HL-60/S4 treated with retinoic acid at 250 ng/mL for 4 days and 3 days (cell line): Measurements from ENCODE around the gene CAPZA2.
"Not testable (repeated sequence)": the region's sequence is repeated elsewhere in the genome, so short reads cannot be mapped to it uniquely, and the experiment has no call there.

Experiments used
- in situ Hi-C: fragments of 300-500 bp; cut with MboI; formaldehyde crosslinking; loops from 2 replicates; pipeline ENCODE4 v1.7.0; 2022; ENCODE audit warnings: low sequenced_read_pairs

CAPZA2 gene

DNA sequence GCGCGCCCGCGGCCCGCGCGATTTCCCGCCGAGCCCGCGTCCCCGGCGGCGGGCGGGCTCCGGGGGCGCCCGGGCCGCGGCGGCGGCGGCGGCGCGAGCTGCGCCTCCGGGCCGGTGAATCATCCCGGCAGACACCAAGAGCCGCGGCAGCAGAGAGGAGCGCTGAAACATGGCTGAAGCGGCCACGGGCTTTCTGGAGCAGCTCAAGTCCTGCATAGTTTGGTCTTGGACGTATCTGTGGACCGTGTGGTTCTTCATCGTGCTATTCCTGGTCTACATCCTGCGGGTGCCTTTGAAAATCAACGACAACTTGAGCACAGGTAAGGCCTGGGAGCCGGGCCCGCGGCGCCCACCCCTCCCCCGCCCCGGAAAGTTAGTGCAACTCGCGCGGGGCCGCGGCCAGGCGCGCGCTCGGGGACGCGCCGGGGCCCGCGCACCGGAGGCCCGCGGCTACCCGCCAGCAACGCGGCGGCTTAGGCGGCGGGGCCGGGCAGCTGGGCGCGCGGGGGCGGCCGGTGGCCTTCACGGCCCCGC is 91.1 kb downstream of the CAPZA2 start, which contains the start of gene ST7:
TSS of gene ST7 (plus strand) at position 130 of the 534 bp plus-strand sequence. CDS start at position 170, 40 bp downstream.
- in situ Hi-C loops, result no loop called here

DNA sequence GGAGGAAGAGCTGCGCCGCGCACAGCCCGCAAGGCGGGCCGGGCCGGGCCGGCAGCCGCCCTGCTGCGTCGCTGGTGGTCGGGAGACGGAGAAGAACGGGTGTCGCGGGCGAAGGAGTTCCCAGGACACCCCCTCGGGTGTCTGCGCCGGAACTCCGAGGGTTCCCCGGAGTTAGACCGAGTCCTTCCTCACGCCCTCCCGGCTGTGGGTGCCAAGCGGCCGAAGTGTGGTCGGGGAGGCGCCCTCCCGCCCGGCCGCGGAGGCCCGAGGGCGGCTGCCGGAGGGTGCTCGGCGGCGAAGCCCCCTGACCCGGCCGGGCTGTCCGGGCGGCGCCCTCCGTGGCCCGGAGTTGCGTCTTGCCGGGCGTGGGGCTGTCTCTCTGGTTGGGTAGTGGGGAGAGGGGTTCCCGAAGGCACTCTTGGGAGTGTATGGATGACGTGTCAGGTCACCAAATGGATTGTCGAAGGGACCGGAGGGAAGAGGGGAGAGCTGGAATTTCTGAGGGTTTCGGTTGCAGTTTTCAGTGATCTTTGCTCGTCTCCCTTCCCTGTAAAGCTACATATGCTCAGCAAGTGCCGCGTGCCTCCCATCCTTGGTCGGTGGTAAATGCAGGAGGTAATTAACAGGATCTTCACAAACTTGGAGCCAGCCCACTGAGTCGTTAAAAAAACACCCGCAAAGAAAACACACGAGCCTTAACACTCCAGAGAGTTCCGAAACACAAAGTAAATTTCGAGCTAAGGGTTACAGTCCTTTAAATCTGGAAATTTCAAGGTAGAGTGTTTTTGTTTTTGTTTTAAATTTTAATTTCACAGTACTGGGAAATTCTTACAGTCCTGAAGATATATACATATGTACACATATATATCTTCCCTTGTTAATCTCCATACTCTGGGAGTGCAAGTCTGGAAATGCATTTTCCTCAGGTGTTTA is 91.8 kb downstream of the CAPZA2 start:
- in situ Hi-C loops, result no loop called here

DNA sequence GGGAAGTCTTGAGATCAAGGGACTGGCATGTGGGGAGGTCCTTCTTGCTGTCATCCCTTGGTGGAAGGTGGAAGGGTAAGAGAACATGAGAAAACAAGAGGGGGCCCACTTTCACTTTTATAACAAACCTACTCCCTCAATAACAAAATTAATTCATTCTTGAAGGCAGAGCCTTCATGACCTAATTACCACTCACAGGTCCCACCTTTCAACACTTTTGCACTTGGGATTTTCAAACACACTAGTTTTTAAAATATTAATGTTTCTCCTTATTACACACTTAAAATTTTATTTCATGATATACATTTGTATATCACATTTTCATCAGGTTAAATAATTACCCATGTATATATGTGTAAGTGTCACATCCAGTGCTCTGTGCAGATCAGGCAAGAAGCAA is 93.0 kb downstream of the CAPZA2 start:
- in situ Hi-C loops, result no loop called here

DNA sequence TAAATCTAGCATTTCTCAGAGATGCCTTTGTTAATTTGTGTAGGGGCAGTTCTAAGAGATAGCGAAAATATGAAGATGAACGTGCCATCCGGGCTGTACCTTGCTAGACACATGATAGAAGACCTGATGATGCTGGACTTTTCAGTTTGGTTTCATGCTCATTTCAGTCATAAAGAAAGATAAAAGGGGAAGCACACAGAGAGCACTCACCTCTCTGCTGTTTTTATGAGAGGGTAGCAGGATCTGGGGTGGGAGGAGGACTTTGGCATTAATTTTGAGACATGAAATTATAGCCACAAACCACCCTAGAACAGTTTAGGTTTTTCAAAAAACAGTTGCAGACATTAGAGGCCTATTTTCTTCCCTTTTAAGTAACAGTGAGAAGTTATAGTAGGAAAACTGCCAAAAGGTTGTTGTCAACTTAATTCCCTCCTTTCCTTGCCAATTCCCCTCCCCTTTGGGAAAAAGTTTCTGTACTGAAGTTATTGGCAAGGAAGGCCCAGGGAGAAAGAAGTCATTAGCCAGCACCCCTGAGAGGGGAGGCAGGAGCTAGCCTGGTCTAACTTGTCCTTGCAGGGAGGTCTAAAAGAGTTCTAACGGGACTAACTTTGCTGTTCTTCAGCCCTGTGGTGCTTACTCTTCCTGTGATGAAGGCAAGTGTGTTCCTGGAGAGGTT is 93.6 kb downstream of the CAPZA2 start:
- in situ Hi-C loops, result no loop called here

DNA sequence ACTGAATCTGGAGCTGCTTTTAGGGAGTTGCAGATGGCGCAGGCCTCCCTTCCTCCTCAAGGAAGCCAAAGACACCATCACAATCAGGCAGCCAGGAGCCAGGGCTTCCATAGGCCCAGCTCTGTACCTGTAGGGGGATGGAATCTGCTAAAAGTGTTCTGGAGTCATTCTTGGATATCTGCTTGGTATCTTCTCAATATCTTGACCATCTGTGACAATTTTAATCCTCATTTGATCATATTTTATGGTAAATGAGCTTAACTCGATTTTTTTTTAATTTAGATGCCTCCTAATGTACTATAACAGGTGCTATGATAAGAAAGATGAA is 94.1 kb downstream of the CAPZA2 start:
- in situ Hi-C loops, result no loop called here

DNA sequence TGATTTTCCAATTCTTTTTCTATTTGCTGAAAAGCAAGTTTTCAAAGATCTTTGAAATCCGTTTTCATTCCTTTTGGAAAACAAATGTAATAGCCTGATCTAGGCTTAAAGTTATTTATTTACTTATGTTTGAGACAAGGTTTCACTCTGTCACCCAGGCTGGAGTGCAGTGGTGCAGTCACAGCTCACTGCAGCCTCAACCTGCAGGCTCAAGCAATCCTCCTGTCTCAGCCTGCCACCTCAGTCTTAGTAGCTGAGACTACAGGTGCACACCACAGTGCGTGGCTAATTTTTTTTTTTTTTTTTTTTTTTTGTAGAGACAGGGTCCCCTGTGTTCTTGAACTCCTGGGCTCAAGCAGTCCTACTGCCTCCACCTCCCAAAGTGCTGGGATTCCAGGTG is 95.5 kb downstream of the CAPZA2 start:
- in situ Hi-C loops, result no loop called here

DNA sequence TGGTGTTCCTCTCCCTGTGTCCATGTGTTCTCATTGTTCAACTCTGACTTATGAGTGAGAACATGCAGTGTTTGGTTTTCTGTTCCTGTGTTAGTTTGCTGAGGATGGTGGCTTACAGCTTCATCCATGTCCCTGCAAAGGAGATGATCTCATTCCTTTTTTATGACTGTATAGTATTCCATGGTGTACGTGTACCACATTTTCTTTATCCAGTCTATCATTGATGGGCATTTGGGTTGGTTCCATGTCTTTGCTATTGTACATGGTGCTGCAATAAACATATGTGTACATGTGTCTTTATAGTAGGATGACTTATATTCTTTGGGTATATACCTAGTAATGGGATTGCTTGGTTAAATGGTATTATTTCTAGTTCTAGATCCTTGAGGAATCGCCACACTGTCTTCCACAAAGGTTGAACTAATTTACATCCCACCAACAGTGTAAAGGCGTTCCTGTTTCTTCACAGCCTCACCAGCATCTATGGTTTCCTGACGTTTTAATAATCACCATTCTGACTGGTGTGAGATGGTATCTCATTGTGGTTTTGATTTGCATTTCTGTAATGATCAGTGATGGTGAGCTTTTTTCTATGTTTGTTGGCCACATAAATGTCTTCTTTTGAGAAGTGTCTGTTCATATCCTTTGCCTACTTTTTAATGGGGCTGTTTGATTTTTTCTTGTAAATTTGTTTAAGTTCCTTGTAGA is 99.7 kb downstream of the CAPZA2 start:
- in situ Hi-C loops, result not testable (repeated sequence)

DNA sequence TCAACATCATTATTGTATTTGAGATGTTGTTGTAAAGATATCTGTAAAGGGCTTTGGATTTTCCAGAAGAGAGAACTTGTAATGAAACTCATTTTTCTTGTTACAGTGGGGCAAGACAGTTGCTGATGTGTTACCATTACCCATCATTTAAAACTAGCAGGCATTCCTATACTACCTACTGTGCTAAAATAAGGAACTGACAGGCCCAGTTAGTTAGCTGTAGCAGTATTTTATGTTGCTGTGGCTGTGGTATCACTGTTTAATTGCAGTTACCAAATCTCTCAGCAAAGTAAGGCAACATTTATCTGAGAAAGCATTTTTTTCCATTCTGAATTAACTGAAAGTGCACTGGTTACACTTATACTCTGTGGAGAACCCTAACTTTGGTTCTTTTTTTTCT is 100.8 kb downstream of the CAPZA2 start:
- in situ Hi-C loops, result no loop called here

DNA sequence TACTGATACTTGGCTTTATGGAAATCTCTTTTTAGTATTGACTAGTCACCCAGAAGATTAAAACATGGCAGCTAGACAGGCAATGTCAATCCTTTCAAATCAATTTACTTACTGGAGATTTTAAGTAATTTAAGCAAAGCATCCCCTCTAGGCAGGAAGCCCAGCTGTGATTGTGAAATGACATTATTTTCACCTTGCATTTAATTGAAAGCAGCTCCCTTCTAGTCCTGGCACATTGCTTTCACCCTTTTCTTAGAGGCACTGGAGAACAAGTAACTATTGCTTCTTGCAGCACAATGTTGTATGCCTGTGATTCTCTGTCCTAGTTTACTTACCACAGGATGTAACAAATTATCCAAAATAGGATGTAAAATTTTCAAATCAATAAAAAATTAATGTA is 104.2 kb downstream of the CAPZA2 start:
- in situ Hi-C loops, result no loop called here

DNA sequence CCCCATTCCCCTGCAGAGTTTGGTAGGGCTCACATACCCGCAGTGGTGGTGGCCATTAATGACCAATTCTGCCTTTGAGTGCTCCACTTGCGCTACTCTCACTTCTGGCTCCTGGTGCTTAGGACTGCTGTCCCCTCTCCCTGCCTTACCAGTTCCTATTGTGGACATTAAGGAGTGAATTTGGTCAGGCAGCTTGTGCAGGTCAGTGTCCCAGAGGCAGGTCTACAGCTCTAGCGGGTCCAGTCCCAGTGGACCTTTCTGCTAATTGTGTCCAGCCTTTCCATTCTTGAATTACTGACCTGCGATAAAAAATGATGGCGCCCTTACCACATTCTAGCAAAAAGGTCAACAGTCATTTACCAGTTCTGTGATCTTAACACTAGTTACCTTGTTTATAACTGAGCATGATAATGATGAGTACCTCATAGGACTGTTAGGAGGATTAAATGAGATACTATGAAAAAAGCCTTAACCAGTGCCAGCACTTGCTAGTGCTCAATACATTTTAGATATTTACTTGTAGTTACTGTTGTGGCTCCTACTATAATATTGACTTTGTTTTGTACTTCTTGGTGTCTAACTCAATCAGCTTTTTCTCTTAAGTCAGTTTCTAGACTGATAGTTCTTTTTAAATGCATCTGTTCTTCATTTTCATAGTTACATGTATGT is 105.0 kb downstream of the CAPZA2 start:
- in situ Hi-C loops, result no loop called here

DNA sequence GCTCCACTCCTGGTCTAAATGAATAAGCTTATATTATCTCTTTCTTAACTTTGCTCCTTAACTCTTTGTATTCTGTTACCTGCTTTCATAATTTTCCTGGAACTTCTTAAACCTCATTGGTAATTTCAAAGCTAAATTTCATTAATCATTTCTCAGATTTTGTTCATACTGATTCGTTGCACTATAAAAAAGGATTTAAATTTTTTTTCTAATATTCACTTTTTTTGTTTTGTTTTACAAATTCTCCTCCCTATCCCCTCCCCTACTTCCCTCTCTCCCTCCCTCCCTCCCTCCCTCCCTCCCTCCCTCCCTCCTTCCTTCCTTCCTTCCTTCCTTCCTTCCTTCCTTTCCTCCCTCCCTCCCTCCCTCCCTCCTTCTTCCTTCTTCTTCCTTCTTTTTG is 105.6 kb downstream of the CAPZA2 start:
- in situ Hi-C loops, result no loop called here

DNA sequence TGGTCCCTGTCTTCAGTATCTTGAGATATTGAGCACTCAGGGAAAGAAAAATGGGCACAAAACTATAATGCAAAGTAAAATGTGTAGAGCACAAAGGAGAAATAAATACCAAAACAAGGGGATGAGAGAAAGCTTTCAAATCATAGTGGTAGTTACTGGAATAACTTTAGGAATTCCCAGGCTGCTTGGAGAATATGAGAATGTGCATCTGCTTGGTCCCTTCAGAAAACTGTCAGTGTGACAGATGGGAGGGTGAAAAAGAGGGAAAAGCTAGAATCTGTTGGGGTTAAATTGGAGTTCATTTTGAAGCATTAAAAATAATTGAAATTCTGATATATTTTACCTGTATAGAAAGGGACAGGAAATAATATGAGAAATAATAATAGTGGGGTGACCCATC is 106.2 kb downstream of the CAPZA2 start:
- in situ Hi-C loops, result no loop called here

DNA sequence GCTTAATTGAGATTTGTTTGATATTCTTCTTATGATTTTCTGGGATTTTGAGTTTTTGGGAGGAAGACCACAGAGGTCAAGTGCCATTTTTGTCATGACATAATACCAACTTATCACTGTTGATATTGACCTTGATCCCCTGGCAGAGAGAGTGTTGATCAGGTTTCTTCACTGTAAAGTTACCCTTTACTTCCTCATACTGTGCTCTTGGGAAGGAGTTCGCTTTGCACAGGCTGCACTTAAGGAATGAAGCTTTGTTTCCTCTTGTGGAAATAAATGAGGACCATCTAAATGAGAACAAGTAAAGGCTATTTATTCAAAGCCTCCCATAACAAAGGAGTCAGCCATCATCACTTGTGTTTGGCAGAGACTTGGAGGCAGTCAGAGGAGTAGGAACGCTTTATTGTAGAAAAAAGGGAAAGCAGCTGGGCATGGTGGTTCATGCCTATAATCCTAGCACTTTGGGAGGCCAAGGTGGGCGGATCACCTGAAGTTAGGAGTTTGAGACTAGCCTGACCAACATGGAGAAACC is 107.0 kb downstream of the CAPZA2 start:
- in situ Hi-C loops, result no loop called here

DNA sequence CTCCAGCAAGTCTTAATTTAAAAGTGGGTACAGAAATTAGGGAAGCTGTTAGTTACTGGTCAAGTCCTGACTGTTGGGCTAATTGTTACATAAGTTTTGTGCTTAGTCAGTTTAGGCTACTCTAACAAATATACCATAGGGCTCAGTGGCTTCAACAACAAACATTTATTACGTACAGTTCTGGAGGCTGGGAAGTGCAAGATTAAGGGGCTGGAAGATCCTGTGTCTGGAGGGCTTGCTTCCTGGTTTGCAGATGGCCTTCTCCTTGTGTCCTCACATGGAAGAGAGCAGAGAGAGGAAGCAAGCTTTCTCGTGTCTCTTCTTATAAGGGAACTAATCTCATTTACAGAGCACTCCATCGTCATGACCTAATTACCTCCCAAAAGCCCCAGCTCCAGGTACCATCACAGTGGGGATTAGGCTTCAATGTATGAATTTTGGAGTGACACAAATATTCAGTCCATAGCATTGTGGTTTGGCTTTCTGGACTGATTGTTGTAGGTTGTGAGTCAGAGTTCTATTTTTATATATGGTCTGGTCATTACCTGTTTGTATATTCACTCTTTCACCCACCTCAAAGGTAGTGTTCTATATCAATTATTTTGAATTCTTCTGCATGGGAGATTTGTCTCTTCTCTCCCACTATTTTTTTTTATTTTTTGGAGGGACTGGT is 108.0 kb downstream of the CAPZA2 start:
- in situ Hi-C loops, result no loop called here

DNA sequence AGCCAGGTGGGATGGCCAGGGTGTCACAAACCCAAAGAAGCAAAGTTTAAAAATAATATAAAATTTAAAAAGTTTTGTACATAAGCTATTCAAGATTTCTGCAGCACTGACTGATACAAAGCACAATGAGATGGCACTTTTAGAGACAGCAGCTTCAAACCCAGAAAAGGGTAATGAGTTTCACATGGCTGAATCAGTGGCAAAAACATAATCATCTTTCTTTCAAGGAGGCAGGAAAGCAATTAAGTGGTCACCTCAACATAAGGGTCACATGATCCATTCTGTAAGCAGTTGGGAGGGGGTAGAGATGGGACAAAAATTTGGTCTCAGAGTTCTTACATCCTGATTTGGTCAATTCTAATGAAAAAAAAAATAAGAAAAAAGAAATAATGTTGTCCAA is 108.8 kb downstream of the CAPZA2 start:
- in situ Hi-C loops, result not testable (repeated sequence)
